GM18861 (cell line): ENCODE results near the gene MOCOS.
"Not testable (repeated sequence)": the region's sequence is repeated elsewhere in the genome, so short reads cannot be mapped to it uniquely, and the experiment has no call there.

ENCODE experiments used
- ATAC-seq: cut with Tn5 transposase; IDR thresholded peaks from one replicate; pipeline ENCODE4 v1.9.1; 2021; ENCODE audit not compliant: unreplicated experiment

The MOCOS gene, protein sequence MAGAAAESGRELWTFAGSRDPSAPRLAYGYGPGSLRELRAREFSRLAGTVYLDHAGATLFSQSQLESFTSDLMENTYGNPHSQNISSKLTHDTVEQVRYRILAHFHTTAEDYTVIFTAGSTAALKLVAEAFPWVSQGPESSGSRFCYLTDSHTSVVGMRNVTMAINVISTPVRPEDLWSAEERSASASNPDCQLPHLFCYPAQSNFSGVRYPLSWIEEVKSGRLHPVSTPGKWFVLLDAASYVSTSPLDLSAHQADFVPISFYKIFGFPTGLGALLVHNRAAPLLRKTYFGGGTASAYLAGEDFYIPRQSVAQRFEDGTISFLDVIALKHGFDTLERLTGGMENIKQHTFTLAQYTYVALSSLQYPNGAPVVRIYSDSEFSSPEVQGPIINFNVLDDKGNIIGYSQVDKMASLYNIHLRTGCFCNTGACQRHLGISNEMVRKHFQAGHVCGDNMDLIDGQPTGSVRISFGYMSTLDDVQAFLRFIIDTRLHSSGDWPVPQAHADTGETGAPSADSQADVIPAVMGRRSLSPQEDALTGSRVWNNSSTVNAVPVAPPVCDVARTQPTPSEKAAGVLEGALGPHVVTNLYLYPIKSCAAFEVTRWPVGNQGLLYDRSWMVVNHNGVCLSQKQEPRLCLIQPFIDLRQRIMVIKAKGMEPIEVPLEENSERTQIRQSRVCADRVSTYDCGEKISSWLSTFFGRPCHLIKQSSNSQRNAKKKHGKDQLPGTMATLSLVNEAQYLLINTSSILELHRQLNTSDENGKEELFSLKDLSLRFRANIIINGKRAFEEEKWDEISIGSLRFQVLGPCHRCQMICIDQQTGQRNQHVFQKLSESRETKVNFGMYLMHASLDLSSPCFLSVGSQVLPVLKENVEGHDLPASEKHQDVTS

DNA sequence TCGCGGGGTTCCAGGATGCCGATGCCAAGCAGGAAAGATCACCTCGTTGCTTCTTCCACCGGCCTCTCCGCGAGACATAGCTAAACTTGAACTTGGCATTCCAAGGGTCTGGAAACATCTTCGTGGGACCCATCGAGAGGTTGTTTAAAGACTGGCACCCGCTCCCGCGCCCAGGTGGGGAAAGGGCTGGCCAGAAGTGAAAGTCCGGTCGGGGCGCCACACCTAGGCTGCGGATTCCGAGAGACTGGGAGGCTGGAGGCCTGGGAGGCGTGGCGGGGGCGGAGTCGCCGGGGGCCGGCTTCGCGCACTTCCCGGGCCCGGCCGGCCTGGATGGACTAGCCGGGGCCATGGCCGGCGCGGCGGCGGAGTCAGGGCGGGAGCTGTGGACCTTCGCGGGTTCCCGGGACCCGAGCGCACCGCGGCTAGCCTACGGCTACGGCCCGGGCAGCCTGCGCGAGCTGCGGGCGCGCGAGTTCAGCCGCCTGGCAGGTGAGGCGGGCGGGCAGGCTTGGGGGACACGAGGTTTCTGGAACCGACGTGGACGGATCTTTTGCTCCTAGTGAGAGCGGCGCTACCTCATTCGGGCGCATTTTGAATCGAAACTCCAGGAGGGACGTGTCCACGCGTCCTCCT lies at the start of gene MOCOS:
MOCOS (plus strand) TSS at position 305 of the 633 bp plus-strand sequence; CDS start at position 348, 43 bp downstream.
- ATAC-seq, result no peak

DNA sequence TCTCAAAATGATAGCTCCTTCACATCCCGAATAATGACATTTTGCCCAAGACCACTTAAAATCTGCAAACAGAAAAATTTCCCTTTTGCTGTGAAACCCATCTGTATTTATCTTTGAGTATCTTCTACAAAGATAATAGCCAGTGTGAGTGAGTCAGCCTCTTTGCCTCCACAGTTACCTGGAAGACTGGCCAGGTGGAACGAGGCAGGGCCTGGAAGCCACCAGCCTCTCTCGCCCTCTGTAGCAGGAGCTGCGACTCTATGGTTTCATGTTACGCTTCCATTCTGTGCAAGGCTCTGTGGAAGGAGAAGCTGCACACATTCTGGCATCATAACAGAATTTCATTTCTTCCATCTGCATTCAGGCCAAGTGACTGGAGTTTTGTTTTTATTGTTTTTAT lies 48.1 kb upstream of the MOCOS start:
- ATAC-seq, result no peak

DNA sequence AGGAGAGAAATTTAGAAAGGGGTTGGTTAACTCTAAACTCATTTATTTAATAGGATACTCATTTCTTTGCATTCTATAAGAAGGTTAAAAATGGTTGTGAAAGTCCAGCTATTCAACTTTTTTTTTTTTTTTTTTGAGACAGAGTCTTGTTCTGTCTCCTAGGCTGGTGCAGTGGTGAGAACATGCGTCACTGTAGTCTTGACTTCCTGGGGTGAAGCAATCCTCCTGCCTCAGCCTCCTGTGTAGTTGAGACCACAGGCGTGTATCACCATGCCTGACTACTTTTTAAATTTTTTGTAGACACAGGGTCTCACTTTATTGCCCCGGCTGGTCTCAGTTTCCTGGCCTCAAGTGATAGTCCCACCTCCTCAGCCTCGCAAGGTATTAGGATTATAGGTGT lies 45.7 kb upstream of the MOCOS start:
- ATAC-seq, result no peak

DNA sequence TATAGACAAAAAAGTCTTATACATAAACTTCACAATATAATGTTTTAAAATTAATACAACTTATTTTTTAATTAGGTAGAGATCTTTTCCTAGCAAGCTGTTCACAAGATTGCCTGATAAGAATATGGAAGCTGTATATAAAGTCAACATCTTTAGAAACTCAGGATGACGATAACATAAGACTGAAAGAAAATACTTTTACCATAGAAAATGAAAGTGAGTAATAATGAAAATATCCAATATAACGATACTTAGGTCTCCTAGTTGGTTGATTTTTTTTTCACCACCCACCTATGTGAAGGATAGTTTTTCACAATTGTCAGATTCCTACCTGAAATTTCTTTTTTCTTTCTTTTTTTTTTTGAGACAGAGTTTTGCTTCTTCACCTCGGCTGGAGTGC lies 44.5 kb upstream of the MOCOS start:
- ATAC-seq, result no peak

DNA sequence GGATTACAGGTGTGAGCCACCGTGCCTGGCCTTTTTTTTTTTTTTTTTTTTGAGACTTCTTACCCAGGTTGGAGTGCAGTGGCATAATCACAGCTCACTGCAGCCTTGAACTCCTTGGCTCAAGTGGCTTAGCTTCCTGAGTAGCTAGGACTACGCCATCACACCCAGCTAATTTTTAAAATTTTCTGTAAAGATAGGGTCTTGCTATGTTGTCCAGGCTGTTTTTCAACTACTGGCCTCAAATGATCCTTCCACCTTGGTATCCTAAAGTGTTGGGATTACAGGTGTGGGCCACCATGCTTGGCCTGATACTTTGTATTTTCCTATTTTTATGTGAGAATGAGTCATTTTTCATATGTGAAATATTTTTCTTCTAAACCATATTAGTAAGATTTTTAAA lies 43.9 kb upstream of the MOCOS start:
- no peak for ATAC-seq

DNA sequence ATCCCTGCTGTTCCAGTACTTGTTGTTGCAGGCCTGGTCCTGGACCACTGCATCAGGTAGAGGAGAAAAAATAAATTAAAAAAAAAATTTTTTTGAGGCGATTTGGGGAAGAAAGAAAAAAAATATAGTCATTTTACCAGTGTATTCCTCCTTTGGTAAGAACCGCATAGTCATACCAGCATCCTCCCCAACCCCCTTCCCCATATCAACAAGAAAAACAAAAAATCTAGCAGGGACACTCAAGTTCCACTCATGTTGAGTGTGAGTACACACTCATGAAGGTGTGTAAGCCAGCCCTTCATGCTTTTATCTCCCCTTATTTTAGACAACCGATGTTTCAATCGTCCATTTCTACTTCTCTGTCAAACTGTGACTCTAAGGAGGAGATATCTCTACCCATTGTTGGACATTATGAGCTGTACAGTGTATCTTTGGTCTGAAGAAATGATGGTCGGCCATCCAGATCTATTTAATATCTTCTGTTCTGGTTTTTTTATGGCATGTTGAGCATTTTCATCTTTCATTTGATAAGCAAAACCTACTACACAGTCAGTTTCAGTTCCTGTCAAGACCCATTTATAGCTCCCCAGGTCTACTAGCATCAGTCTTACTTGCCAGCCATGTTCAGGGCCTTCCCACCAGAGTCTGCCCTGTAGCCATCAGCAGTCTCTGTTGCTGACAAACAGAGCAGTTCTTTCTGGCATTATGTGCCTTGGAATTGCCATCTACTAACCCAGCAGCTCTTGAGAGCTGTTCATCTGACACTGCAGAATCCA lies 37.6 kb upstream of the MOCOS start:
- peak; percentile 90 for ATAC-seq

DNA sequence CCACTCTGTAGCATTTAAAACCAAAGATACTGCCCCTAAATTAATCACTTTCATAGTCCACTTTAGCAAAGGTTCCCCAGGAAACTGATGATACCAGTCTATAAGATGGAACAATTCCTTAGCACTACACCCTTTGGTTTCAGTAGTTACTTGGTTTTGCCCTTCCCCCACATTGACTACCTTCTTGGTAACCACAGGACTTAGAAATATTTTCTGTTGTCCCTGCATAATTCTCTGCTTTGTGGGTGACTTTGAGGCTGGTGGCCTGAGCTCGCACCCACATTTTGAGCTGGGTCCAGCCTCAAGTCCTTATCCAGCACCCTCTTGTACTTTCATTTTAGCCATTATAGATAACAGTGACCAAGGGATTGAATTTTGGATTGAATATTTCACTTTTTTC lies 34.5 kb upstream of the MOCOS start:
- no peak for ATAC-seq

DNA sequence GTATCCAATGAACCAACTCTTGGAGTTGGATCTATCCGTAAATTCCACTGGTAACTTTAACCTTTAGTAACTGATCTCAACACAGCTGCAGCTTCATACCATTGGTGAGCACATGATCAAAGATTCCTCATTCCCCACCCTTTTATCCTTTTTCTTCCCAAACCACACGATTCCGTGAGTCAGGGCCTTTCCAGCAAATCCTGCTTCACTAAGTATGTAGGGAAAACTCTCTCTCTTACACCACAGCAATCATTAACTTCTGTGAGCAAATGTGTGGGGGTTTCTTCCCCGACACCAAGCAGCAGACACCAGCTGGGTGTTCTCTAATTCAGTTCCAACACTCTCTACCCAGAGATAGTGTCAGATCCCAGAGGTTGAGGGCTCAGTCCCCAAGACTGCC lies 34.1 kb upstream of the MOCOS start:
- no peak for ATAC-seq

DNA sequence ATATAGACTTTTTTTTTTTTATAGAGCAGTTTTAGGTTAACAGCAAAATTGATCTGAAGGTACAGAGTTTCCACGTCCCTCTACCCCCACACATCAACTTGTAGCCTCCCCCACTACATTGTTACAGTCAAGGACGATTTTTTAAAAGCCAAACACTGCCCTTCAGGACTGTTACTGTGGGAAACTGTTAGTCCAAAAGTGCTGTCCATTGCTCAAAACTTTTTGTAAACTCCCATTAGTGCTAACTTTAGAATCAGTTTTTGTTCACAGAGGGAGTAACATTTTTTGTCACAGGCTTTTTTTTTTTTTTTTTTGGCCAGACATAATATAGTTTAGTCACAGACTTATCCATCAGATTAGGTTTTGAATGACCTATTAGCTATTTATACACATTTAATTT lies 33.5 kb upstream of the MOCOS start:
- ATAC-seq, result no peak

DNA sequence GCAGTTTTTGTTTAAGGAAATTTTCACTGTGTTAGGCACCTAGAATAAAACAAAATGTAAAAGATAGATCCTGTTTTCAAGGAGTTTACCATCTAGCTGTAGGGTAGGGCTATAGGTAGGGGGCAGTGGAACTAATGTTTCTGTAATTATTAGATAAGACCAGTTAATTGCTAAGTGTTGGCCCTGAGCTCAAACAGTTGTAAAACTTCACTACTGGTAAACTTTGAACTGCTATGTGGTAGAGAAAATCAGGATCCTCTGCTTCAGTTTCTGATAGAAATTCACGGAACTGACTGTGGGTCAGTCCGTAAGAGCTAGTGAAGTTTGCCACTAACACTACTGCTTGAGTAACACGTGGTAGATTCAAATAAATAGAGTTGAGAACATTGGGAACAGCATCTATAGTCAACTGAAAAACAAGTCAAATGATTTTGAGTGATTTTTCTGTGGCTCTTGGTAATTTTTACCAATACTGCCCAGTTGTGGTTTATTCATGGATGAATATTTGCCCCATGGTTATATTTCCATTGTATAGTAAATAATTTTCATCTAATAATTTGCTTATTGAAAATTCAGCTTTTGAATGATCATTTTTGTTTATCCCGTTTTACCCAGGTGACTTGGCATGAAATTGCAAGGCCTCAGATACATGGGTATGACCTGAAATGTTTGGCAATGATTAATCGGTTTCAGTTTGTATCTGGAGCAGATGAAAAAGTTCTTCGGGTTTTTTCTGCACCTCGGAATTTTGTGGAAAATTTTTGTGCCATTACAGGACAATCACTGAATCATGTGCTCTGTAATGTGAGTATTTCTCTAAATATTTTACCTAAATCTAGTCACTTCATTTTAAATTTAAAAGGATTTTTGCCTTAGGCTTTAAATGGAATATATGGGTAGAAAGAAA lies 31.2 kb upstream of the MOCOS start:
- no peak for ATAC-seq

DNA sequence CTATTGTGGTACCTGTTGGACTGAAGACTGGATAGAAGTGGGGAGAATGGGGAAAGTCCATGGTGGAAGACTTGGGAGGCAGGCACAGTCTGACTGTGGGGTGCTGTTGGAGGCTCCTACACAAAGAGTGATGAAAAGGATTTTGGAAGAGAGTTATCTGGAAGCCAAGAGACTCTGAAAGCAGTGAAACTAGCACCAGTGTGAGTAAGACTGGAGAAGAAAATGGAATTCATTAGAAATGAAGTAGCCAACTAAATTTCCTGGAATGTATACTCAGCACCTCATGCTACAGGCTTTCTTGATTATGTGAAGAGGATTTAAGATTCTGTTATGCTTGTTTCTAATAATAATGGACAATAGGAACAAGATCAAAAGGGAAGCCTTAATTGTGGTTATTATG lies 29.9 kb upstream of the MOCOS start:
- no peak for ATAC-seq

DNA sequence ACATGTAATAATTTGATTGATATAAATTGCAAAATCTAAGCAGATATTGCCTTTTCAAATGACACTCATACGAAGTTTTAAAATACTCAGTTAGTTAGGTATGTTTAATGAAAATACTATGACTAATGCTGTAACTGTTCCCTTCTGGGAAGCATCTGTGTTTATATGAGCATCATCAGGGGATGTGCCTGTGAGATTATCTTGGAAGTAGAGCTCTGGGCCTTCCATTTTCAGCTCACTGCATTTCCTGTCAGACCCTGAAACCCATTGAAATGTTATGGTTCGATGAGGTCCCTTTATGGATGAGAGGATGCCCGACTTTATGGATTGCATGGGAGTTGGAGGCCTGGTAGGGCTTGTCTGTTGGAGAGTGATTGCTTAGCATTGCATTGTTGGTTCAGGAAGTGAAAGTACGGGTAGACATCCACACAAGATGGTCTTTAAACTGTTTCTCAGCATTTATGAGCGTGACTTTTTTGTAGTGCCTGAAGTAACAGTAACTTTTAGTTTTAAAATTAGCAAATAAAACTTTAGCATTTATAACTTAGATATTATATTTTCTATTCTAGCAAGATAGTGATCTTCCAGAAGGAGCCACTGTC lies 28.9 kb upstream of the MOCOS start:
- no peak for ATAC-seq

DNA sequence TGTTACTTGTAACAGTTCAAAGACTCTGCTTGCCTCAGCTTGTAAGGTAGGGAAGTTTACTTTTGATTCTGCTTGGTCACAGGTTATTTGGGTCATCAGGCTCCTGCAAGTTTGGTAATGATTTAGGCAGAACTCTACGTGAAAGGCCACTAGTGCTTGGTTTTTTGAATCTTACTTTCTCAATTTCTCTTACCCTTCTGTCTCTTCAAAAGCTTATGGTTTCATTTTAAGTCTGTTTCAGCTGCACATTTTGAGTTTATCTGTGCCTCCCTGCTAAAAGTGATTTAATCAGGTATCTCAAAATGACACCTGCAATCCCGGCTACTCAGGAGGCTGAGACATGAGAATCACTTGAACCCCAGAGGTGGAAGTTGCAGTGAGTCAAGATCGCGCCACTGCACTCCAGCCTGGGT lies 26.3 kb upstream of the MOCOS start:
- ATAC-seq, result no peak

DNA sequence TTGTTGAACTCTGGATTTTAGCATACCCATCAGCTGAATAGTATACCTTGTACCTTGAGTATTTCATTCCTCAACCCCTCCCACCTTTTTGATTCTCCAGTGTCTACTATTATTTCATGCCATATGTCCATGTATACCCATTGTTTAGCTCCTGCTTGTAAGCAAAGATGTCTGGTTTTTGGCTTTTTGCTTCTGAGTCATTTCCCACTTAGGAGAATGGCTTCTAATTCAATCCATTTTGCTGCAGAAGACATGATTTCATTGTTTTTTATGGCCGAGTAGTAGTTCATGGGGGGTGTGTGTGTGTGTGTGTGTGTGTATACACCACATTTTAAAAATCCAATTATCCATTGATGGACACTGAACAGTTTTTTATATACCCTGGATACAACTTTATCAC lies 24.3 kb upstream of the MOCOS start:
- ATAC-seq, result no peak

DNA sequence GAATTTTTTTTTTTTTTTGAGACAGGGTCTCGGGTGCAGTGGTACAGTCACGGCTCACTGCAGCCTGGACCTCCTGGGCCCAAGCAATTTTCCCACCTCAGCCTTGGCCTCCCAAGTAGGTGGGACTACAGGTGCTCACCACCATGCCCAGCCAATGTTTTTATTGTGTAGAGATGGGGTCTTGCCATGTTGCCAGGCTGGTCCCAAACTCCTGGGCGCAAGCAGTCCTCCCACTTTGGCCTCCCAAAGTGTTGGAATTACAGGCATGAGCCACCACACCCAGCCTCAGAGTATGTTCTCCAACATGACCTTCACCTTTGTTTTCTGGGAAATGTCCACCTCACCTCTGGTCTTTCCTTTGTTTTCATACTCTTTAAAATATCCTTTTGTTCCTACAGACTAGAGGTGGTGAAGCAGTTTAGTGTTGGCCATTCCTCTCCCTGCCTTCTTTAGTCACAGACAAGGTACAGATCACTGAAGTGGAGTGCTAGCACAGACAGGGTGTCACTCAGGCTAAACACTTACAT lies 19.5 kb upstream of the MOCOS start:
- no peak for ATAC-seq

DNA sequence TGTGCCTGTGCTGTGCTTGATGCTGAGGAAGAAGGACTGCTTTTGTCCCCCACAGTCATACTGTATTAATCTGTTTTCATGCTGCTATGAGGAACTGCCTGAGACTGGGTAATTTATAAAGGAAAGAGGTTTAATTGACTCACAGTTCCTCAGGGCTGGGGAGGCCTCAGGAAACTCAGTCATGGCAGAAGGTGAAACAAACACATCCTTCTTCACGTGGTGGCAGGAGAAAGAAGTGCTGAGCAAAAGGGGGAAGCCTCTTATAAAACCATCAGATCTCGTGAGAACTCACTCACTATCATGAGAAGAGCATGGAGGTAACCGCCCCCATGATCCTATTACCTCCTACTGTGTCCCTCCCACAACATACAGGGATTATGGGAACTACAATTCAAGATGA lies 19.0 kb upstream of the MOCOS start:
- ATAC-seq, result not testable (repeated sequence)

DNA sequence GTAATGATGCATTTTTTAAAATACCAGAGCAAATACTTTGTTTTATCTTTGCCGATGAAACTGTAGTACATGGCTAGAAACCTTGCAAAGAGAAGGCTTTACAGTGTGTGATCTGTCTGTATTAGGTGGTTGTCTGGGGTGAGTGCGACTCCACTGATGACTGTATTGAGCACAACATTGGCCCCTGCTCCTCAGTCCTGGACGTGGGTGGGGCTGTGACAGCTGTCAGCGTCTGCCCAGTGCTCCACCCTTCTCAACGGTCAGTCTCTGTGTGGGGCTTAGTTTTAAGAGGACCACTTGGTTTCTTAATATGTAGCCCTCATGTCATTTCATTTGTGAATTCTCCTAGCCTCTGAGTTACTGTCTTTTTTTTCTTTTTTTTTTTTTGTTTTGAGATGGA lies 17.4 kb upstream of the MOCOS start:
- ATAC-seq, result no peak

DNA sequence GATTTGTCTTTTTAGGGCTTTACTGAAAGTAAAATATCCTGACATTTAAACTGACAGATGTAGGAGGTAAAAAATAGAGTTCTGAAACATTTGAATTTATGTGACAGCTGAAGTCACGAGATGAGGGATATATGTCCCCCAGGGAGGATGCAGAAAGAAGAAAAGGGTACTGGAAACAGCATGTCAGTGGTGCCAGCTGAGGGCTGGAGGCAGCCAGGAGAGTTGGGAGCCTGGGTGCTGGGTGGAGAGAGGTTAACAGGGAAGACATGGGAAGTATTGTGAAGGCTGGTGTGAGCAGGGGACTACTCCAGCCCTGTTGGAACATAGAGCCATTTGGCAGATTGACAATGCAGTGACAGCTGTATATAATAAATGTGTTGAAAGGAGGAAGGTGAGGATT lies 11.8 kb upstream of the MOCOS start:
- no peak for ATAC-seq

DNA sequence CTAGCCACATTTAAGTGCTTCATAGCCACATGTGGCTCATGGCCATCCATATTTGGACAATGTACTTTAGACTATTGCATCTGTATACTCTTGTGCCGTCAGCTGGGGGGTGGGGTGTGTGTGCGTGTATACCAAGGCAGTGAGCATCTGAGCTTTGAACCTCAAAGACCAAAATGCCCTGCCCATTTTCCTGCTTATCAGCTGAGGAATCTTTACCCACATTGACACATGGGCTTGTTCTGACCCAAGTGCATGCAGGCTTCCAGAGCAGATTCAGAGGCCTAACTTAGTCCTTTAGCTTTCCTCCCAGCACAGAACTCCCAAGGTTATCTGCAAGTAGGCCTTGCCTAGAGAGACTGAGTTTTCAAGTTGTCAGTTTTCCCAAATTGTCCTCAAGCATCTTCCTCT lies 11.1 kb upstream of the MOCOS start:
- ATAC-seq, result no peak
